ENCODE data around the gene RASSF3. TPM values are rescaled to one million over a fixed set of nuclear protein-coding genes. Genes with fewer than 3 reads are reported as not detected.
"Not testable (repeated sequence)": the region's sequence is repeated elsewhere in the genome, so short reads cannot be mapped to it uniquely, and the experiment has no call there.

The RASSF3 gene
- total RNA-seq, 1 donor from 2014 or later = 31.8 TPM

DNA sequence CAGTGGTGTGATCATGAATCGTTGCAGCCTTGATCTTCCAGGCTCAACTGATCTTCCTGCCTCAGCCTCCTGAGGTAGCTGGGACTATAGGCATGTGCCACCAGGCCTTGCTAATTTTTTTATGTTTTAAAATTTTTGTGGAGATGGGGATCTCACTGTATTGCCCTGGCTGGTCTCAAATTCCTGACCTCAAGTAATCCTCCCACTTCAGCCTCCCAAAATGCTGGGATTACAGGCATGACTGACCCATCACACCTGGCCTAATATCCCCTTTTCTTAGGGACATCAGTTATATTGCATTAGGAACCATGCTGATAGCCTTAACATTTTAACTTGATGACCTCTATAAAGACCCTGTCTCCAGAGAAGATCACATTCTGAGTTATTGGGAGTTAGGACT, 42.8 kb downstream of the RASSF3 start:
- TF ChIP-seq, protein P1, sequence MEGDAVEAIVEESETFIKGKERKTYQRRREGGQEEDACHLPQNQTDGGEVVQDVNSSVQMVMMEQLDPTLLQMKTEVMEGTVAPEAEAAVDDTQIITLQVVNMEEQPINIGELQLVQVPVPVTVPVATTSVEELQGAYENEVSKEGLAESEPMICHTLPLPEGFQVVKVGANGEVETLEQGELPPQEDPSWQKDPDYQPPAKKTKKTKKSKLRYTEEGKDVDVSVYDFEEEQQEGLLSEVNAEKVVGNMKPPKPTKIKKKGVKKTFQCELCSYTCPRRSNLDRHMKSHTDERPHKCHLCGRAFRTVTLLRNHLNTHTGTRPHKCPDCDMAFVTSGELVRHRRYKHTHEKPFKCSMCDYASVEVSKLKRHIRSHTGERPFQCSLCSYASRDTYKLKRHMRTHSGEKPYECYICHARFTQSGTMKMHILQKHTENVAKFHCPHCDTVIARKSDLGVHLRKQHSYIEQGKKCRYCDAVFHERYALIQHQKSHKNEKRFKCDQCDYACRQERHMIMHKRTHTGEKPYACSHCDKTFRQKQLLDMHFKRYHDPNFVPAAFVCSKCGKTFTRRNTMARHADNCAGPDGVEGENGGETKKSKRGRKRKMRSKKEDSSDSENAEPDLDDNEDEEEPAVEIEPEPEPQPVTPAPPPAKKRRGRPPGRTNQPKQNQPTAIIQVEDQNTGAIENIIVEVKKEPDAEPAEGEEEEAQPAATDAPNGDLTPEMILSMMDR (conservative IDR thresholded peaks at IDR 0.05) = no peak
- no peaks in the 10 kb centered on the region for H3K36me3 Mint-ChIP-seq
- no peak overlapping the region for H3K27ac Mint-ChIP-seq
- DNase-seq (ENCODE audit: extremely low spot score, unreplicated experiment) = no peak
- no peaks in the 10 kb centered on the region for H3K9me3 Mint-ChIP-seq
- no peak overlapping the region for H3K4me3 Mint-ChIP-seq
- H3K27me3 Mint-ChIP-seq = no peaks in the 10 kb centered on the region
- H3K4me1 Mint-ChIP-seq (ENCODE audit: unreplicated experiment) = peaks cover 13% of the 10 kb centered on the region

DNA sequence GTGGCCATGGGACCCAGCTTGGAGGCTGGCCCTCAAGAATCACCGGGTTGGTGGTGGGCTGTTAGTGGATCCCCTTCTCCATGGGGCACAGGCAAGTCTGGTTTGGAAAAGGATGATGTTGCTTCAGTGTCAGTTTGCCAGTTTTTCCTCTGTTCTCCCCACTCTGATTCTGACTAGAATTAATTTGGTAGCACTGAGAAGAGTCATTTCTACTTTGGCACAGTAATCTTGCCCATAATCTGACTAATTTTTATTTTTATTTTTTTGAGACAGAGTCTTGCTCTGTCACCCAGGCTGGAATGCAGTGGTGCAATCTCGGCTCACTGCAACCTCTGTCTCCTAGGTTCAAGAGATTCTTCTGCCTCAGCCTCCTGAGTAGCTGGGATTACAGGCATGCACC, 43.6 kb downstream of the RASSF3 start:
- not testable (repeated sequence) for H3K27me3 Mint-ChIP-seq; H3K4me3 Mint-ChIP-seq; H3K36me3 Mint-ChIP-seq; H3K27ac Mint-ChIP-seq; H3K9me3 Mint-ChIP-seq; DNase-seq (ENCODE audit: extremely low spot score, unreplicated experiment)
- H3K4me1 Mint-ChIP-seq (ENCODE audit: unreplicated experiment) = peaks cover 13% of the 10 kb centered on the region

DNA sequence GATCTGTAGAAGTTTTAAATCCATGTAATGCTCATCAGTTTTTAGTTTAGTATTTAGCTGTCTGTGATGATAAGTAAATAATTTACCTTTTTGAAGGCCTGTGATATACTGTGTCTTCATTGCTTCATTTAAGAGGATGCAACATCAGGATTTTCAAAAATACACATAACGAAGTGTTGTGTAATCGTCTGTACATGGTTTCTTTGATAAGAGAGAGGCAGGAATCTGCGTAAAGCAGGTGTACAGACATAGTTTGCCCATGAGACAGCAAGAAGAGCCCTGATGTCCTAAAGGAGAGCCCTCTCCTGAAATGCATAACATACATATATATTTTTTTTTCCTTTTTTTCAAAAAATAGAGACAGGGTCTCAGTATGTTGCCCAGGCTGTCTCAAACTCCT, 44.8 kb downstream of the RASSF3 start:
- Mint-ChIP-seq H3K27me3 (no peaks in the 10 kb centered on the region), H3K4me1 (ENCODE audit: unreplicated experiment) (peaks cover 10% of the 10 kb centered on the region)

DNA sequence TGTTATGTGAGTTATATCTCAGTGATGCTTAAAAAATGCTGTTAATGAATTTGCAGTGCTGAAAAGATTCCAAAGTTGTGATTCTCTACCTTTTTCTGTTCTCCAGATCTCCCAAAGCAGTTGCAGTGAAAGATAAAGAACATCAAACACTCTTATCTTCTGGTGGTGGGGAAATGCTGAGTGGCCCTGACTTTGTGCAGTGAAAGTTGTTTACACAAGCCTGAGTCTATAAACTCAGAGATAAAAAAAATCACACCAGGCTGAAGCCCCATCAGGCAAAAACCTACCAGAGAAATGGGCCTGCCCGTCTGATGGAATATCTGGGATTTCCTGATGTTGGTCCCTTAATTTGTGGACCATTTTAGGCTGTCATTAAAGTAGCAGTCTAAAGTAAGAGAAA, 46.1 kb downstream of the RASSF3 start:
- Mint-ChIP-seq H3K27me3 (no peaks in the 10 kb centered on the region), H3K4me3 (peak overlapping the region; percentile 23), H3K9me3 (no peaks in the 10 kb centered on the region), H3K27ac (no peak overlapping the region), H3K36me3 (no peaks in the 10 kb centered on the region), H3K4me1 (ENCODE audit: unreplicated experiment) (peaks cover 10% of the 10 kb centered on the region)
- DNase-seq (ENCODE audit: extremely low spot score, unreplicated experiment) = no peak
- TF ChIP-seq, protein P1 (conservative IDR thresholded peaks at IDR 0.05) = no peak

More for the DNA sequence above, 44.8 kb downstream of the RASSF3 start:
- H3K27ac Mint-ChIP-seq = peak overlapping the region; percentile 49
- TF ChIP-seq, protein P1 (conservative IDR thresholded peaks at IDR 0.05) = no peak
- H3K9me3 Mint-ChIP-seq = no peaks in the 10 kb centered on the region
- no peaks in the 10 kb centered on the region for H3K36me3 Mint-ChIP-seq
- H3K4me3 Mint-ChIP-seq = no peak overlapping the region
- no peak for DNase-seq (ENCODE audit: extremely low spot score, unreplicated experiment)

DNA sequence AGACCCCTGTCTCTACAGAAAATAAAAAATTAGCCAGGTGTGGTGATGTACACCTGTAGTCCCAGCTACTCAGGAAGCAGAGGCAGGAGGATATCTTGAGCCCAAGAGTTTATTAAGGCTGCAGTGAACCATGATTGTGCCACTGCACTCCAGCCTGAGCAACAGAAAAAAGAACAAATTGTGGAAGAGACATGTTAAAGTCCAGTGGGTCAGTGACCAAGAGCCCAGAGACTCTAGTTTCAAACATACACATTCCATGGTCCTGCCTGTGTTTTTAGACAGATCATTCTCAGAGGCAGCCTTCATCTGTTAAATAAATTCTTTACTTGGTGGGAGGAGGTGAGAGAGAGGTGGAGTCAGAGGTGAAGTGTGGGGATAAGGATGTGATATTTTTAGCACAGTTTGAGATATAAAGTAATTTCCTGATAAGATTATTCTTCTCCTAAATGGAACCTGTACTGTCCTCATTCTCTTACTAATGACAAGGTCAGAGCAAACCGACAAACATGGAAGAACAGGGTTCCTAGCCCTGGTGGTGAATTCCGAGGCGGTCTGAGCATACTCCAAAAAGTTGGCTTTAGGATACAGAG, 48.7 kb downstream of the RASSF3 start:
- peaks cover 20% of the 10 kb centered on the region for H3K4me1 Mint-ChIP-seq (ENCODE audit: unreplicated experiment)
- H3K9me3 Mint-ChIP-seq = no peaks in the 10 kb centered on the region
- no peak overlapping the region for H3K4me3 Mint-ChIP-seq
- TF ChIP-seq, protein P1 (conservative IDR thresholded peaks at IDR 0.05) = no peak
- H3K27ac Mint-ChIP-seq = no peak overlapping the region
- no peaks in the 10 kb centered on the region for H3K27me3 Mint-ChIP-seq
- no peak for DNase-seq (ENCODE audit: extremely low spot score, unreplicated experiment)
- no peaks in the 10 kb centered on the region for H3K36me3 Mint-ChIP-seq

DNA sequence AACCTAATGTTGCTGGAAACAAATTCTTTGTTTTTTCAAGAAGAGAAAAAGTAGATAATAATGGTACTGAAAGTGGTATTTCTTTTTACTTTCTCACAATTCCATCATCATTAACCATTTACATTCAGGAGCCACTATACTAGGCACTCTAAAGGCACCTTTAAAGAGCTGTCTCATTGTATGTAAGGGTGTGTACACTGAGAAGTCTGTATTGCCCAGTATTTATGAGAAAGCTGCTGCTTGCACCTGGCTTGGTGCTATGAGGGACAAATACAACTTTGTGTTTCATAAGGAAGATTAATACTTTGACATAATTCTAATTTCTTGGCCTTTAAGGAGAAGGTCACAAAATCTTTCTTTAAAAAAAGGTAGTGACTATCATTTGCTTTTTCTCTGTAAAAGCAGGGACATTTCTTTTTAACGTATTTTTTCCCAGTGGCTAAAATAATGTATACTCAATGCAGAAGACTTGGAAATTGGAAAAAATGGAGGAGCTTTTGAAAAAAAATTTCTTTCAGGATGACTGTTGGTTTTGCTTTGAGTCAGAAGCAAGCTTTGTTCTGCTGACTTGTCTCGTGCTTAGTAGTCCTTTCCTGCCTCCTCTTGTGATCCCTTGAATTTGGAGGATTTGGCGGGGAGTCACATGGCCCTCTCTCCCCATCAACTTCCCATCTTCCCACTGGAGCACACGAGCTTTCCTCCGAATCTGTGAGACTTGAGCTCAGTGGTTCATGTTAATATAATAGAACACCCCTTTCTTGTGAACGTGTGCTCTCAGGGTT, 50.1 kb downstream of the RASSF3 start:
- H3K27ac Mint-ChIP-seq = no peak overlapping the region
- H3K36me3 Mint-ChIP-seq = no peaks in the 10 kb centered on the region
- H3K9me3 Mint-ChIP-seq = no peaks in the 10 kb centered on the region
- no peaks in the 10 kb centered on the region for H3K27me3 Mint-ChIP-seq
- TF ChIP-seq, protein P1 (conservative IDR thresholded peaks at IDR 0.05) = no peak
- DNase-seq (ENCODE audit: extremely low spot score, unreplicated experiment) = no peak
- H3K4me3 Mint-ChIP-seq = no peak overlapping the region
- peaks cover 19% of the 10 kb centered on the region for H3K4me1 Mint-ChIP-seq (ENCODE audit: unreplicated experiment)
